Measurements from ENCODE around the gene GALNT7. TPM values are rescaled to one million over a fixed set of nuclear protein-coding genes. Genes with fewer than 3 reads are reported as not detected.
"Not testable (repeated sequence)": the region's sequence is repeated elsewhere in the genome, so short reads cannot be mapped to it uniquely, and the experiment has no call there.

Gene GALNT7
- total RNA-seq = 10 to 100 TPM in 1 of 2 donors, 1 to 10 TPM in 1; 9.6 to 18.1 TPM

- H3K27ac Mint-ChIP-seq = peak within 1 kb of the TSS; percentile 78
- H3K4me1 Mint-ChIP-seq = peaks cover 17% of the 10 kb centered on the region
- H3K9me3 Mint-ChIP-seq = no peaks in the 10 kb centered on the region
- H3K27me3 Mint-ChIP-seq = no peaks in the 10 kb centered on the region
- peak within 1 kb of the TSS; percentile 84 for H3K4me3 Mint-ChIP-seq
- ATAC-seq (replicated peaks) = peak; percentile 52
- H3K36me3 Mint-ChIP-seq (ENCODE audit: low read depth) = no peaks in the 10 kb centered on the region
These were observed at the start of gene GALNT7 for GRCh38 chr4:173168396-173169177. GALNT7 (plus strand) TSS chr4:173168811; CDS start chr4:173168836, 25 bp downstream.

- not testable (repeated sequence) for H3K9me3 Mint-ChIP-seq; H3K4me1 Mint-ChIP-seq; ATAC-seq (replicated peaks); H3K27me3 Mint-ChIP-seq; H3K4me3 Mint-ChIP-seq; H3K36me3 Mint-ChIP-seq (ENCODE audit: low read depth); H3K27ac Mint-ChIP-seq
These were observed 49.8 kb upstream of the GALNT7 start for GRCh38 chr4:173118819-173119218.

GRCh38 chr4:173119818-173120217, 48.8 kb upstream of the GALNT7 start:
- Mint-ChIP-seq H3K36me3 (ENCODE audit: low read depth) (no peaks in the 10 kb centered on the region), H3K27me3 (no peaks in the 10 kb centered on the region), H3K4me3 (no peak overlapping the region), H3K27ac (no peak overlapping the region), H3K9me3 (peaks cover 4% of the 10 kb centered on the region), H3K4me1 (no peaks in the 10 kb centered on the region)
- ATAC-seq (replicated peaks) = no peak

- Mint-ChIP-seq H3K4me1 (no peaks in the 10 kb centered on the region), H3K27ac (no peak overlapping the region), H3K36me3 (ENCODE audit: low read depth) (no peaks in the 10 kb centered on the region), H3K27me3 (no peaks in the 10 kb centered on the region), H3K9me3 (peaks cover 4% of the 10 kb centered on the region), H3K4me3 (no peak overlapping the region)
- ATAC-seq (replicated peaks) = peak; percentile 23
These were observed 47.5 kb upstream of the GALNT7 start for GRCh38 chr4:173121076-173121561.

GRCh38 chr4:173124209-173124865, 44.3 kb upstream of the GALNT7 start:
- Mint-ChIP-seq H3K4me1 (no peaks in the 10 kb centered on the region), H3K36me3 (ENCODE audit: low read depth) (no peaks in the 10 kb centered on the region), H3K27ac (no peak overlapping the region), H3K4me3 (no peak overlapping the region), H3K9me3 (no peaks in the 10 kb centered on the region), H3K27me3 (no peaks in the 10 kb centered on the region)
- ATAC-seq (replicated peaks) = no peak

GRCh38 chr4:173125216-173125812, 43.3 kb upstream of the GALNT7 start:
- no peak overlapping the region for H3K27ac Mint-ChIP-seq
- H3K36me3 Mint-ChIP-seq (ENCODE audit: low read depth) = no peaks in the 10 kb centered on the region
- ATAC-seq (replicated peaks) = no peak
- H3K27me3 Mint-ChIP-seq = no peaks in the 10 kb centered on the region
- no peaks in the 10 kb centered on the region for H3K4me1 Mint-ChIP-seq
- H3K4me3 Mint-ChIP-seq = no peak overlapping the region
- no peaks in the 10 kb centered on the region for H3K9me3 Mint-ChIP-seq

GRCh38 chr4:173128199-173128890, 40.3 kb upstream of the GALNT7 start:
- Mint-ChIP-seq H3K4me1 (no peaks in the 10 kb centered on the region), H3K27ac (no peak overlapping the region), H3K36me3 (ENCODE audit: low read depth) (no peaks in the 10 kb centered on the region), H3K27me3 (peaks cover 5% of the 10 kb centered on the region), H3K4me3 (no peak overlapping the region), H3K9me3 (no peaks in the 10 kb centered on the region)
- ATAC-seq (replicated peaks) = no peak

- H3K4me3 Mint-ChIP-seq = no peak overlapping the region
- no peaks in the 10 kb centered on the region for H3K36me3 Mint-ChIP-seq (ENCODE audit: low read depth)
- peaks cover 5% of the 10 kb centered on the region for H3K27me3 Mint-ChIP-seq
- no peak overlapping the region for H3K27ac Mint-ChIP-seq
- ATAC-seq (replicated peaks) = no peak
- H3K4me1 Mint-ChIP-seq = no peaks in the 10 kb centered on the region
- H3K9me3 Mint-ChIP-seq = no peaks in the 10 kb centered on the region
These were observed 37.9 kb upstream of the GALNT7 start for GRCh38 chr4:173130687-173131086.

- no peaks in the 10 kb centered on the region for H3K9me3 Mint-ChIP-seq
- no peak for ATAC-seq (replicated peaks)
- no peak overlapping the region for H3K27ac Mint-ChIP-seq
- H3K4me1 Mint-ChIP-seq = no peaks in the 10 kb centered on the region
- H3K36me3 Mint-ChIP-seq (ENCODE audit: low read depth) = no peaks in the 10 kb centered on the region
- H3K4me3 Mint-ChIP-seq = no peak overlapping the region
- peaks cover 5% of the 10 kb centered on the region for H3K27me3 Mint-ChIP-seq
These were observed 34.2 kb upstream of the GALNT7 start for GRCh38 chr4:173134426-173134825.

GRCh38 chr4:173135241-173135847, 33.3 kb upstream of the GALNT7 start:
- peaks cover 5% of the 10 kb centered on the region for H3K27me3 Mint-ChIP-seq
- H3K9me3 Mint-ChIP-seq = no peaks in the 10 kb centered on the region
- no peak overlapping the region for H3K27ac Mint-ChIP-seq
- no peaks in the 10 kb centered on the region for H3K4me1 Mint-ChIP-seq
- no peaks in the 10 kb centered on the region for H3K36me3 Mint-ChIP-seq (ENCODE audit: low read depth)
- H3K4me3 Mint-ChIP-seq = no peak overlapping the region
- ATAC-seq (replicated peaks) = no peak

GRCh38 chr4:173138624-173139023, 30.0 kb upstream of the GALNT7 start:
- Mint-ChIP-seq H3K27me3 (no peaks in the 10 kb centered on the region), H3K4me3 (no peak overlapping the region), H3K9me3 (no peaks in the 10 kb centered on the region), H3K27ac (no peak overlapping the region), H3K36me3 (ENCODE audit: low read depth) (no peaks in the 10 kb centered on the region), H3K4me1 (no peaks in the 10 kb centered on the region)
- ATAC-seq (replicated peaks) = no peak

GRCh38 chr4:173139561-173139960, 29.1 kb upstream of the GALNT7 start:
- ATAC-seq (replicated peaks) = no peak
- no peaks in the 10 kb centered on the region for H3K27me3 Mint-ChIP-seq
- H3K27ac Mint-ChIP-seq = no peak overlapping the region
- H3K4me1 Mint-ChIP-seq = no peaks in the 10 kb centered on the region
- no peaks in the 10 kb centered on the region for H3K36me3 Mint-ChIP-seq (ENCODE audit: low read depth)
- no peak overlapping the region for H3K4me3 Mint-ChIP-seq
- no peaks in the 10 kb centered on the region for H3K9me3 Mint-ChIP-seq

- H3K27ac Mint-ChIP-seq = no peak overlapping the region
- H3K27me3 Mint-ChIP-seq = no peaks in the 10 kb centered on the region
- no peak for ATAC-seq (replicated peaks)
- H3K4me1 Mint-ChIP-seq = no peaks in the 10 kb centered on the region
- H3K9me3 Mint-ChIP-seq = no peaks in the 10 kb centered on the region
- no peak overlapping the region for H3K4me3 Mint-ChIP-seq
- H3K36me3 Mint-ChIP-seq (ENCODE audit: low read depth) = no peaks in the 10 kb centered on the region
These were observed 23.5 kb upstream of the GALNT7 start for GRCh38 chr4:173145131-173145530.

- Mint-ChIP-seq H3K4me3 (no peak overlapping the region), H3K36me3 (ENCODE audit: low read depth) (no peaks in the 10 kb centered on the region), H3K9me3 (no peaks in the 10 kb centered on the region), H3K27ac (no peak overlapping the region), H3K27me3 (no peaks in the 10 kb centered on the region), H3K4me1 (no peaks in the 10 kb centered on the region)
- ATAC-seq (replicated peaks) = no peak
These were observed 22.2 kb upstream of the GALNT7 start for GRCh38 chr4:173146456-173146855.
